ENCODE data around the gene ZNF282. TPM values are rescaled to one million over a fixed set of nuclear protein-coding genes. Genes with fewer than 3 reads are reported as not detected.
"Not testable (repeated sequence)": the region's sequence is repeated elsewhere in the genome, so short reads cannot be mapped to it uniquely, and the experiment has no call there.

The ZNF282 gene
- total RNA-seq, 1 experiment from 2014 or later: 44.0 TPM

- intact Hi-C loops (cut with micrococcal nuclease; ENCODE audit: unreplicated experiment): no loop called here
- no peaks in the 10 kb centered on the region for H3K27me3 Mint-ChIP-seq (ENCODE audit: insufficient read depth, unreplicated experiment)
- CTCF ChIA-PET: no interaction called here
- POLR2A ChIA-PET: no interaction called here
- H3K4me1 ChIP-seq: no peaks in the 10 kb centered on the region
- no TSS peak for BruUV-seq (replicated peaks)
- H3K36me3 ChIP-seq (ENCODE audit: control insufficient read depth, insufficient read depth, low read length): peaks cover 3% of the 10 kb centered on the region
- no peak overlapping the region for H3K4me3 ChIP-seq (ENCODE audit: low read depth, low read length)
- peaks cover 55% of the 10 kb centered on the region for H3K36me3 Mint-ChIP-seq (ENCODE audit: insufficient read depth, unreplicated experiment)
- H3K27me3 ChIP-seq (replicated peaks; ENCODE audit: control insufficient read depth, insufficient read depth, low read length): no peaks in the 10 kb centered on the region
- no peaks in the 10 kb centered on the region for H3K9me3 Mint-ChIP-seq (ENCODE audit: unreplicated experiment)
- TF ChIP-seq, protein P1, sequence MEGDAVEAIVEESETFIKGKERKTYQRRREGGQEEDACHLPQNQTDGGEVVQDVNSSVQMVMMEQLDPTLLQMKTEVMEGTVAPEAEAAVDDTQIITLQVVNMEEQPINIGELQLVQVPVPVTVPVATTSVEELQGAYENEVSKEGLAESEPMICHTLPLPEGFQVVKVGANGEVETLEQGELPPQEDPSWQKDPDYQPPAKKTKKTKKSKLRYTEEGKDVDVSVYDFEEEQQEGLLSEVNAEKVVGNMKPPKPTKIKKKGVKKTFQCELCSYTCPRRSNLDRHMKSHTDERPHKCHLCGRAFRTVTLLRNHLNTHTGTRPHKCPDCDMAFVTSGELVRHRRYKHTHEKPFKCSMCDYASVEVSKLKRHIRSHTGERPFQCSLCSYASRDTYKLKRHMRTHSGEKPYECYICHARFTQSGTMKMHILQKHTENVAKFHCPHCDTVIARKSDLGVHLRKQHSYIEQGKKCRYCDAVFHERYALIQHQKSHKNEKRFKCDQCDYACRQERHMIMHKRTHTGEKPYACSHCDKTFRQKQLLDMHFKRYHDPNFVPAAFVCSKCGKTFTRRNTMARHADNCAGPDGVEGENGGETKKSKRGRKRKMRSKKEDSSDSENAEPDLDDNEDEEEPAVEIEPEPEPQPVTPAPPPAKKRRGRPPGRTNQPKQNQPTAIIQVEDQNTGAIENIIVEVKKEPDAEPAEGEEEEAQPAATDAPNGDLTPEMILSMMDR (IDR thresholded peaks at IDR 0.05; ENCODE audit: insufficient read depth in 1 of 2, low read depth in 1 of 2, low read length in 1 of 2, severe bottlenecking in 1 of 2, unreplicated experiment in 1 of 2): no peak
- no peak overlapping the region for H3K4me3 Mint-ChIP-seq (ENCODE audit: unreplicated experiment)
- DNase-seq: no peak
- peaks cover 8% of the 10 kb centered on the region for H3K4me1 Mint-ChIP-seq (ENCODE audit: low read depth, unreplicated experiment)
- no peaks in the 10 kb centered on the region for H3K9me3 ChIP-seq
- no peak overlapping the region for H3K27ac Mint-ChIP-seq (ENCODE audit: unreplicated experiment)
These were observed 72.4 kb downstream of the ZNF282 start for GRCh38 chr7:149267733-149268132.

- BruUV-seq (replicated peaks); DNase-seq; H3K9me3 ChIP-seq; H3K27ac Mint-ChIP-seq (ENCODE audit: unreplicated experiment); POLR2A ChIA-PET; intact Hi-C loops (cut with micrococcal nuclease; ENCODE audit: unreplicated experiment); H3K27me3 Mint-ChIP-seq (ENCODE audit: insufficient read depth, unreplicated experiment); H3K4me3 Mint-ChIP-seq (ENCODE audit: unreplicated experiment); H3K4me1 ChIP-seq; H3K9me3 Mint-ChIP-seq (ENCODE audit: unreplicated experiment); H3K4me3 ChIP-seq (ENCODE audit: low read depth, low read length); H3K4me1 Mint-ChIP-seq (ENCODE audit: low read depth, unreplicated experiment); CTCF ChIA-PET; H3K27me3 ChIP-seq (replicated peaks; ENCODE audit: control insufficient read depth, insufficient read depth, low read length); H3K36me3 ChIP-seq (ENCODE audit: control insufficient read depth, insufficient read depth, low read length): not testable (repeated sequence)
- H3K36me3 Mint-ChIP-seq (ENCODE audit: insufficient read depth, unreplicated experiment): peaks cover 82% of the 10 kb centered on the region
These were observed 79.1 kb downstream of the ZNF282 start for GRCh38 chr7:149274424-149274823.

Other genes starting within 250 kb of the ZNF282 start
- 192 and 197 TPM in 2 replicates for gene PDIA4, start 167.0 kb upstream of the ZNF282 start, total RNA-seq (2022)
- gene ZNF786, start 104.8 kb upstream of the ZNF282 start, total RNA-seq (2022): 9.4 and 9.5 TPM in 2 replicates
- gene ZNF425, start 69.2 kb upstream of the ZNF282 start, total RNA-seq (2022): 2.6 and 4.0 TPM in 2 replicates
- 13.0 and 13.4 TPM in 2 replicates for gene ZNF398, start 48.1 kb upstream of the ZNF282 start, total RNA-seq (2022)
- 15.9 and 18.6 TPM in 2 replicates for gene ZNF212, start 44.1 kb downstream of the ZNF282 start, total RNA-seq (2022)
- 26.1 and 27.3 TPM in 2 replicates for gene ZNF783, start 66.7 kb downstream of the ZNF282 start, total RNA-seq (2022)

All from Caco-2 (cell line).